ENCODE data around the gene RFX7. TPM values are rescaled to one million over a fixed set of nuclear protein-coding genes. Genes with fewer than 3 reads are reported as not detected.
A peak's percentile ranks its signal among the peaks of the same experiment; 100 is the strongest.

Gene RFX7
- total RNA-seq, 1 donor from 2014 or later: 36.3 TPM

GRCh38 chr15:56234804-56235203 lies 8.9 kb downstream of the RFX7 start:
- Mint-ChIP-seq H3K27me3 (no peaks in the 10 kb centered on the region), H3K27ac (no peak overlapping the region), H3K4me1 (peaks cover 21% of the 10 kb centered on the region), H3K4me3 (no peak overlapping the region), H3K36me3 (ENCODE audit: low read depth) (peaks cover 82% of the 10 kb centered on the region), H3K9me3 (peaks cover 31% of the 10 kb centered on the region)
- intact Hi-C loops (cut with micrococcal nuclease): no loop called here
- no peak for DNase-seq

GRCh38 chr15:56233549-56233948 lies 10.1 kb downstream of the RFX7 start:
- Mint-ChIP-seq H3K36me3 (ENCODE audit: low read depth) (peaks cover 88% of the 10 kb centered on the region), H3K4me1 (peaks cover 18% of the 10 kb centered on the region), H3K27me3 (no peaks in the 10 kb centered on the region), H3K9me3 (peaks cover 32% of the 10 kb centered on the region), H3K4me3 (no peak overlapping the region), H3K27ac (no peak overlapping the region)
- no peak for DNase-seq
- intact Hi-C loops (cut with micrococcal nuclease): no loop called here

GRCh38 chr15:56232058-56232457 lies 11.6 kb downstream of the RFX7 start:
- Mint-ChIP-seq H3K27ac (no peak overlapping the region), H3K27me3 (no peaks in the 10 kb centered on the region), H3K4me1 (peaks cover 16% of the 10 kb centered on the region), H3K4me3 (no peak overlapping the region), H3K36me3 (ENCODE audit: low read depth) (peaks cover 88% of the 10 kb centered on the region), H3K9me3 (peaks cover 42% of the 10 kb centered on the region)
- no peak for DNase-seq
- intact Hi-C loops (cut with micrococcal nuclease): no loop called here

- no peak for DNase-seq
- Mint-ChIP-seq H3K9me3 (peaks cover 36% of the 10 kb centered on the region), H3K27me3 (no peaks in the 10 kb centered on the region), H3K4me1 (peaks cover 7% of the 10 kb centered on the region), H3K36me3 (ENCODE audit: low read depth) (peaks cover 83% of the 10 kb centered on the region), H3K4me3 (no peak overlapping the region), H3K27ac (no peak overlapping the region)
- intact Hi-C loops (cut with micrococcal nuclease): no loop called here
Observed at GRCh38 chr15:56228854-56229253, 14.8 kb downstream of the RFX7 start.

GRCh38 chr15:56228352-56228751 lies 15.3 kb downstream of the RFX7 start:
- no peaks in the 10 kb centered on the region for H3K27me3 Mint-ChIP-seq
- peaks cover 4% of the 10 kb centered on the region for H3K4me1 Mint-ChIP-seq
- H3K27ac Mint-ChIP-seq: no peak overlapping the region
- peaks cover 33% of the 10 kb centered on the region for H3K9me3 Mint-ChIP-seq
- no peak overlapping the region for H3K4me3 Mint-ChIP-seq
- H3K36me3 Mint-ChIP-seq (ENCODE audit: low read depth): peaks cover 81% of the 10 kb centered on the region
- no peak for DNase-seq
- intact Hi-C loops (cut with micrococcal nuclease): no loop called here

GRCh38 chr15:56227780-56228179 lies 15.9 kb downstream of the RFX7 start:
- intact Hi-C loops (cut with micrococcal nuclease): no loop called here

GRCh38 chr15:56227306-56227705 lies 16.4 kb downstream of the RFX7 start:
- Mint-ChIP-seq H3K4me1 (peaks cover 2% of the 10 kb centered on the region), H3K27me3 (no peaks in the 10 kb centered on the region), H3K27ac (no peak overlapping the region), H3K4me3 (no peak overlapping the region), H3K36me3 (ENCODE audit: low read depth) (peaks cover 81% of the 10 kb centered on the region), H3K9me3 (peaks cover 30% of the 10 kb centered on the region)
- intact Hi-C loops (cut with micrococcal nuclease): no loop called here
- DNase-seq: no peak

More at GRCh38 chr15:56227780-56228179, 15.9 kb downstream of the RFX7 start:
- Mint-ChIP-seq H3K27ac (no peak overlapping the region), H3K36me3 (ENCODE audit: low read depth) (peaks cover 81% of the 10 kb centered on the region), H3K27me3 (no peaks in the 10 kb centered on the region), H3K9me3 (peaks cover 27% of the 10 kb centered on the region), H3K4me1 (peaks cover 2% of the 10 kb centered on the region), H3K4me3 (no peak overlapping the region)
- DNase-seq: no peak

- Mint-ChIP-seq H3K9me3 (peaks cover 34% of the 10 kb centered on the region), H3K27ac (no peak overlapping the region), H3K36me3 (ENCODE audit: low read depth) (peaks cover 73% of the 10 kb centered on the region), H3K4me1 (peaks cover 2% of the 10 kb centered on the region), H3K4me3 (no peak overlapping the region), H3K27me3 (no peaks in the 10 kb centered on the region)
- no peak for DNase-seq
- intact Hi-C loops (cut with micrococcal nuclease): no loop called here
Observed at GRCh38 chr15:56225520-56225919, 18.2 kb downstream of the RFX7 start.

GRCh38 chr15:56222302-56222701 lies 21.4 kb downstream of the RFX7 start:
- intact Hi-C loops (cut with micrococcal nuclease): no loop called here
- no peak overlapping the region for H3K4me3 Mint-ChIP-seq
- H3K36me3 Mint-ChIP-seq (ENCODE audit: low read depth): peaks cover 56% of the 10 kb centered on the region
- no peak for DNase-seq
- peaks cover 28% of the 10 kb centered on the region for H3K9me3 Mint-ChIP-seq
- no peaks in the 10 kb centered on the region for H3K27me3 Mint-ChIP-seq
- no peak overlapping the region for H3K27ac Mint-ChIP-seq
- no peaks in the 10 kb centered on the region for H3K4me1 Mint-ChIP-seq

- no peak for DNase-seq
- intact Hi-C loops (cut with micrococcal nuclease): no loop called here
- Mint-ChIP-seq H3K4me3 (no peak overlapping the region), H3K4me1 (no peaks in the 10 kb centered on the region), H3K9me3 (peaks cover 23% of the 10 kb centered on the region), H3K27ac (no peak overlapping the region), H3K27me3 (no peaks in the 10 kb centered on the region), H3K36me3 (ENCODE audit: low read depth) (peaks cover 34% of the 10 kb centered on the region)
Observed at GRCh38 chr15:56217341-56217740, 26.3 kb downstream of the RFX7 start.

- Mint-ChIP-seq H3K36me3 (ENCODE audit: low read depth) (peaks cover 40% of the 10 kb centered on the region), H3K9me3 (peaks cover 24% of the 10 kb centered on the region), H3K27ac (no peak overlapping the region), H3K4me1 (peaks cover 4% of the 10 kb centered on the region), H3K27me3 (no peaks in the 10 kb centered on the region), H3K4me3 (no peak overlapping the region)
- DNase-seq: no peak
- intact Hi-C loops (cut with micrococcal nuclease): no loop called here
Observed at GRCh38 chr15:56215769-56216168, 27.9 kb downstream of the RFX7 start.

DNA sequence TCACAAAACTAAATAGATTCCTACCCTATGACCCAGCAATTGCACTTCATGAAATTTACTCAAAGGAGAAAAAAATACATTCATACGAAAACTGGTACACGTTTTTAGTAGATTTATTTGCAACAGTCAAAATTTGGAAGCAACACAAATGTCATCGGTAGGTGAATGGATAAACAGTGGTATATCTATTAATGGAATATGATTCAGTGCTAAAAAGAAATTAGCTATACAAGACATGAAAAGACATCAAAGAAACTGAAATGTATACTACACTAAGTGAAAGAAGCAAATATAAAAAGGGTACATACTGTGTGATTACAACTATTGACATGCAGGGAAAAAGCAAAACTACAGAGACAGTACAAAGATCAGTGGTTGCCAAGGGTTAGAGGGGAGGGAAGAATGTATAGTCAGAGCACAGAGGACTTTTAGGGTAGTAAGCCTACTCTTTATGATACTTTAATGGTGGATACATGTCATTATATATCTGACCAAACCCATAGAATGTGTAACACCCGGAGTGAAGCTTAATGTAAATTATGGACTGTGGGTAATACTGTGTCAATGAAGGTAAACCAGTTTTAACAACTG lies 31.6 kb downstream of the RFX7 start:
- H3K27me3 Mint-ChIP-seq: no peaks in the 10 kb centered on the region
- H3K9me3 Mint-ChIP-seq: peaks cover 12% of the 10 kb centered on the region
- H3K4me1 Mint-ChIP-seq: peaks cover 25% of the 10 kb centered on the region
- H3K36me3 Mint-ChIP-seq (ENCODE audit: low read depth): peaks cover 35% of the 10 kb centered on the region
- intact Hi-C loops (cut with micrococcal nuclease): no loop called here
- H3K4me3 Mint-ChIP-seq: no peak overlapping the region
- H3K27ac Mint-ChIP-seq: no peak overlapping the region
- no peak for DNase-seq

- no peak for DNase-seq
- H3K9me3 Mint-ChIP-seq: peaks cover 18% of the 10 kb centered on the region
- intact Hi-C loops (cut with micrococcal nuclease): no loop called here
- H3K4me3 Mint-ChIP-seq: no peak overlapping the region
- H3K27me3 Mint-ChIP-seq: no peaks in the 10 kb centered on the region
- peaks cover 35% of the 10 kb centered on the region for H3K4me1 Mint-ChIP-seq
- peaks cover 37% of the 10 kb centered on the region for H3K36me3 Mint-ChIP-seq (ENCODE audit: low read depth)
- no peak overlapping the region for H3K27ac Mint-ChIP-seq
Observed at GRCh38 chr15:56211064-56211463, 32.6 kb downstream of the RFX7 start.

DNA sequence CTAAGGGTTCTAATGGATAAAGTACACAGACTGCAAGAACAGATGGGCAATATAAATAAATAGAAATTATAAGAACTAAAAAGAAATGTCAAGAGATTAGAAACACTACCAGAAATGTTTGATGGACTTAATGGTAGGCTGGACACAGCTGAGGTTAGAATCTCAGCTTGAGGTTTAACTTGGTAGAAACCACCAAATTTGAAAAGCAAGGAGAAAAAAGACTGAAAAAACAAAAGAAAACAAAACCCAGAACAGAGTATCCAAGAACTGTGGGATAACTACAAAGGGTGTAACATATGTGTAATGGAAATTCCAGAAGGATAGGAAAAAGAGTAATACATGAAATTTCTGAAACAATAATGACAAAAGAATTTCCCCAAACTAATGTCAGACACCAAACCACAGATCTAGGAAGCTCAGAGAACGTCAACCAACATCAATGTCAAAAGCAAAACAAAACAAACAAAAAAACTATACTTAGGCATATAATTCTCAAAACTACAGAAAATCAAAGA lies 35.0 kb downstream of the RFX7 start:
- peaks cover 46% of the 10 kb centered on the region for H3K4me1 Mint-ChIP-seq
- peaks cover 39% of the 10 kb centered on the region for H3K36me3 Mint-ChIP-seq (ENCODE audit: low read depth)
- H3K27ac Mint-ChIP-seq: peak overlapping the region; percentile 56
- peak overlapping the region; percentile 43 for H3K4me3 Mint-ChIP-seq
- intact Hi-C loops (cut with micrococcal nuclease): loop anchor here (5.0 kb wide), 1 partner anchor 34 kb away; the partner anchor contains the start of gene RFX7
- H3K9me3 Mint-ChIP-seq: peaks cover 19% of the 10 kb centered on the region
- no peaks in the 10 kb centered on the region for H3K27me3 Mint-ChIP-seq
- no peak for DNase-seq

DNA sequence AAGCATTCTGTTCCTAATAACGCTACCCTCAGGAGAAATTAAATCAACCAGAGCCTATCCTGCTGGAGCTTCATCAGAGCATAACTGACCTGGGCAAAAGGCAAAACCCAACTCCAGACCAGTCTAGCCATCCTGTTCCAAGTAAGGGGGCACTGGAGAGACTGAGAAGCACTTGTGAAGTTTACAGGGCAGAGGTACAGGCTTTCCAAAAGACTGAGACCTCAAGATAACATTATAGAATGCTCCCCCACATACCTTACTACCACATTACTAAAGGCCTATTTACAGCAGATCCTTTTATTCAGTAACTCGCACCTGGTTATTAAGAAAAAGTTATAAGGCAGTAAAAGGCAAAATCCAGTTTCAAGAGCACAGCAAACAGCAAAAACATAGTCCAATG lies 35.5 kb downstream of the RFX7 start:
- intact Hi-C loops (cut with micrococcal nuclease): loop anchor here (5.0 kb wide), 1 partner anchor 34 kb away; the partner anchor contains the start of gene RFX7
- Mint-ChIP-seq H3K9me3 (peaks cover 16% of the 10 kb centered on the region), H3K4me1 (peaks cover 46% of the 10 kb centered on the region), H3K27me3 (no peaks in the 10 kb centered on the region), H3K27ac (peak overlapping the region; percentile 4), H3K4me3 (peak overlapping the region; percentile 52), H3K36me3 (ENCODE audit: low read depth) (peaks cover 35% of the 10 kb centered on the region)
- peak; percentile 56 for DNase-seq
